ENCODE results near the gene ALS2CL.

ALS2CL gene

DNA sequence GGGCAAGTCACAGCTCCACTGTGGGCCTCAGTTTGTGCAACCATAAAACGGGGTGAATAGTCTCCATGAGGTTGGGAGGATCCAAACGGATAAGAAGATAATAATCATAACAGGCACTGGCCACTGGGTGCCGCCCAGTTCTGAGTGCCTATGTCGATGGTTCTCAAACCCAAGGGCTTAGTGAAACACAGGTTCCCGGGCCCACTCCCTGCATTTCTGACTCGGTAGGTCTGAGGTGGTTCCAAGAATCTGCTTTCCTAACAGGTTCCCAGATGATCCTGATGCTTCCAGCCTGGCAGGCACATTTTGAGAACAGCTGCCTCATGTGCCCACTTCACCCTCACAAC is 21.2 kb downstream of the ALS2CL start:
- Histone ChIP-seq H3K27ac (no peak overlapping the region), H3K36me3 (no peaks in the 10 kb centered on the region), H3K27me3 (no peaks in the 10 kb centered on the region), H3K4me1 (ENCODE audit: control insufficient read depth in 1 of 2, insufficient read depth in 1 of 2, low read depth in 1 of 2, low read length in 1 of 2) (no peaks in the 10 kb centered on the region), H3K9me3 (no peaks in the 10 kb centered on the region), H3K4me3 (ENCODE audit: low read depth in 1 of 2, low read length in 1 of 2) (no peak overlapping the region)
- TF ChIP-seq, protein P1, sequence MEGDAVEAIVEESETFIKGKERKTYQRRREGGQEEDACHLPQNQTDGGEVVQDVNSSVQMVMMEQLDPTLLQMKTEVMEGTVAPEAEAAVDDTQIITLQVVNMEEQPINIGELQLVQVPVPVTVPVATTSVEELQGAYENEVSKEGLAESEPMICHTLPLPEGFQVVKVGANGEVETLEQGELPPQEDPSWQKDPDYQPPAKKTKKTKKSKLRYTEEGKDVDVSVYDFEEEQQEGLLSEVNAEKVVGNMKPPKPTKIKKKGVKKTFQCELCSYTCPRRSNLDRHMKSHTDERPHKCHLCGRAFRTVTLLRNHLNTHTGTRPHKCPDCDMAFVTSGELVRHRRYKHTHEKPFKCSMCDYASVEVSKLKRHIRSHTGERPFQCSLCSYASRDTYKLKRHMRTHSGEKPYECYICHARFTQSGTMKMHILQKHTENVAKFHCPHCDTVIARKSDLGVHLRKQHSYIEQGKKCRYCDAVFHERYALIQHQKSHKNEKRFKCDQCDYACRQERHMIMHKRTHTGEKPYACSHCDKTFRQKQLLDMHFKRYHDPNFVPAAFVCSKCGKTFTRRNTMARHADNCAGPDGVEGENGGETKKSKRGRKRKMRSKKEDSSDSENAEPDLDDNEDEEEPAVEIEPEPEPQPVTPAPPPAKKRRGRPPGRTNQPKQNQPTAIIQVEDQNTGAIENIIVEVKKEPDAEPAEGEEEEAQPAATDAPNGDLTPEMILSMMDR (IDR thresholded peaks at IDR 0.05): no peak

DNA sequence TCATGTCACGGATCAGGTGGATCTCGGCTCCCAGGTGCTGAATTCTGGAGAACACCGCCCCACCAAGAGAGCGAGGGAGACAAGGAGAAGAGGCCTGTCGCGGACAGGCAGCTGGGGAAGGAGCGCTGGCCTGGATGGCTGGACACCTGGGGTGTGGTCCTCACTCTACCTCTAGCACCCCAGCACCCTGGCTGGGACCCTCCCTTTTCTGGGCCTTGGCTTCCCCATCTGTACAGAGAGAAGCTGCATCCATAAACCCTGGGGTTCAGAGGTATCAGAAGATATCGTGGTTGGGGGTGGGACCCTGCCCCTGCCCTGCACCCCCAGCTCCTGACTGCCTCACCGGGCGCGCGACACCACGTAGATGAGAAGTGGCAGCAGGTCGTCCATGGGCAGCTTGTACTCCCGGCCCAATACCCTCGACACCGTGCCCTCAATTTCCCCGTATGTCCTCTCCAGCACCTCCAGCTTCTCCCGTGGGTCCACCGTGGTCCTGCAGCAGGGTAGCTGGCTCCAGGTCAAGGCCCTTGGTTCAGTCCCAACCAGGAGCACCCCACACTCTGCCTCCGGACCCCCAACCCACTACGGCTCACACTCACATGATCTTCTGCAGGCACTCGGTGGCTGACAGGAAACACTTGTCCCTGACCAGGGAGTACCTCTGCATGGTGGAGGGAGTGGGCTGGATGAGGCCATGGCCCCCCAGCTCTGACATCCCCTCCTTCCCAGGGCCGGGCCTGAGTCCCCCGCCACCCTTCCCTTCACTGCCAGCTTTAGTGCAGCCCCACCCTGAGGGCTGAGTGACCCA is 21.7 kb downstream of the ALS2CL start:
- Histone ChIP-seq H3K9me3 (no peaks in the 10 kb centered on the region), H3K4me3 (ENCODE audit: low read depth in 1 of 2, low read length in 1 of 2) (no peak overlapping the region), H3K36me3 (no peaks in the 10 kb centered on the region), H3K27me3 (no peaks in the 10 kb centered on the region), H3K27ac (no peak overlapping the region), H3K4me1 (ENCODE audit: control insufficient read depth in 1 of 2, insufficient read depth in 1 of 2, low read depth in 1 of 2, low read length in 1 of 2) (no peaks in the 10 kb centered on the region)
- TF ChIP-seq, protein P1 (IDR thresholded peaks at IDR 0.05): no peak

DNA sequence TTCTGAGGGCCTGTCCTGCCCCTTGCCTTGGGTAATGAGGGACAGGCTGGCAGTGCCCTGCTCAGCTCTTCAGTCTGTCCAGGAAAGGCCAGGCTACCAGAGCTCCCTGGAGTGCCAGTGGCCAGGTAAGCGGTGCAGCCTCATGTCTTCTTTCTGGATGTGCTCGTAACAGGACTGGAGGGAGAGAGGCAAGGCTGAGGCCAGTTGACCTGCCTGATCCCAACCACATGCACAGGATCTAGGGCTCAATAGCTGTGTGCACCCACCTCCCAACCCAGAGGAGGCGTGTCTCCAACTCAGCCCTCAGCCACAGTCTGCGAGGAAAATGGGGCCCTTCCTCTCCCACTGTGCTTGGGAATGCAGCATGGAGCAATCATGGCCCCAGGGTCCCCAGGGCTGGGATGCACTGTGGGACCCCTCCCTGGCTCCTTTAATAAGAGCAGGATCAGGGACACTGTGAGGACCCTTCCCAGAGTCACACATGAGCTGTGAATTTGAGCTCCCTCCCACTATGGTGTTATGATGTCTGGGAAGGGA is 22.5 kb downstream of the ALS2CL start:
- no peak overlapping the region for H3K4me3 ChIP-seq (ENCODE audit: low read depth in 1 of 2, low read length in 1 of 2)
- H3K27me3 ChIP-seq: no peaks in the 10 kb centered on the region
- H3K4me1 ChIP-seq (ENCODE audit: control insufficient read depth in 1 of 2, insufficient read depth in 1 of 2, low read depth in 1 of 2, low read length in 1 of 2): no peaks in the 10 kb centered on the region
- TF ChIP-seq, protein P1 (IDR thresholded peaks at IDR 0.05): no peak
- H3K9me3 ChIP-seq: no peaks in the 10 kb centered on the region
- no peak overlapping the region for H3K27ac ChIP-seq
- H3K36me3 ChIP-seq: no peaks in the 10 kb centered on the region

DNA sequence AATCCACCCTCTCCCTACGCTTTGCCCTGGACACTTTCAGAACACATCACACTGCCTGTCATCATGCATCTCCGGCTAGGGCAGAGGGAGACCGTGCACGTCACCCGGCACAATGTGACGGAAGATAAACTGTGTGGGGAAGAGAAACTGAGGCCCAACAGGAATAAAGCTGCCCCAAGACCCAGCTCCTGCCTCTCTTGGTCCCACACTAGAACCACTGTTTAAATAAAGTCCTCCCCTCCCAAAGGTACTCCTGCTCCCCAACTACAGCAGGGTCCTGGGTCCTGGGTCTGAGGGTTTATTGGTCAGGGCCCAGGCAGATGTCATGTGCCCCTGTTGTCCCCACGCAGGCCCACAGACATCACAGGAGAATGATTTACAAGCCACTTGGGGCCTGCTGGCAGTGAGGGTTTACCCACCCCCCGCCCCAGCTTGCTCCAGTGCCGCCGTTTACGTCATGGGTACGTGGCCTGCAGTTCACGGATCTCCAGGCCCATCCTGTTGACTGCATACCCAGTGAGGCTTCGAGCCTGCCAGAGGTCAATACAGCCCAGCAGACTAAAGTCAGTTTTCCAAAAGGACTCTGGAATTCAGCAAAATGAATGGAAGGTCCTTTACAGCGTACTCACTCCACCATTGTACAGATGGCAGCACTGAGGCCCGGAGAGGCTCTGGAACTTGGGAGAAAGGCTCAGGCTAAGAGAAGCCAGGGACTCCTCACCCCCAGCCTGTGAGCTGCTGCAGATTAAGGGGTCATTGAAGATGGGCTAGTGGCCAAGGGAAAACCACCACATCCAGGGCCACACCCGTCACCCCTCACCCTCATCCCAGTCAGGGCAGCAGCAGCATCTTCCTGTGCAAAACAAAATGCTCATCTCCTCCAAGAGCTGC is 23.2 kb downstream of the ALS2CL start:
- Histone ChIP-seq H3K4me1 (ENCODE audit: control insufficient read depth in 1 of 2, insufficient read depth in 1 of 2, low read depth in 1 of 2, low read length in 1 of 2) (no peaks in the 10 kb centered on the region), H3K4me3 (ENCODE audit: low read depth in 1 of 2, low read length in 1 of 2) (no peak overlapping the region), H3K9me3 (no peaks in the 10 kb centered on the region), H3K27me3 (no peaks in the 10 kb centered on the region), H3K27ac (no peak overlapping the region), H3K36me3 (no peaks in the 10 kb centered on the region)
- TF ChIP-seq, protein P1 (IDR thresholded peaks at IDR 0.05): no peak

DNA sequence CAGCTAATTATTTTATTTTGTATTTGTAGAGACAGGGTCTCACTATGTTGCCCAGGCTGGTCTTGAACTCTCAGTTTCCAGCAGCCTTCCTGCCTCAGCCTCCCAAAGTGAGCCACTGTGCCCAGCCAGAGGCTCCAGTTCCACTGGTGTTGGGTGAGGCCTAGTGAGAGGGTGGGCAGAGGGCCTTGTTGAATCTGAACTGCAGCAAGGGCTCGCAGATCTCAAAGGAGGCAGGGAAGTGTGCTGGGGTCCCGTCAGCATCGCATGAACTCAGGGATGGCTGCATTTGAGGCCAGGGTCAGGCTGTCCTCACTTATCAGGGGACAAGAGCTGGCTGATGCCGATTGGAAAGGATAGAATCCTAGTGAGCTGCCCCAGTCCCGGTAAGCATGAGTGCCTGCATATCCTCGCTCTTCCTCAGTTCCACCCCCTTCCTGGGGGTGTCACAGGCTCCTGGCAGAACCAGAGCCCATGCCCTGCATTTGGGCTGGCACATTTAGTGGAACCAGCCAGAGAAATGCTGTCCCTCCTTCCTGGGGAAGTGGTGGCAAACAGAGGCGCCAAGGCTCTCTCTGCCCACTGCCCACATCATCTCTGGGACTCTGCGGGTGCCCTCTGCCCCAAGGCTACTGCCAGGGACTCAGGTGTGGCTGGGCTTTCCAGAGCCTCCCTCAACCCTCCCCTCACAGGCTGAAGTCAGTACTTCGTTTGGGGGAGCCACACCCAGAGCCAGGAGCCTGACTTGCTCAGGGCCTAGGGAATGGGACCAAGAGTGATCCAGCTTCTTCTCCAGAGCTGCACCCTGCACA is 24.1 kb downstream of the ALS2CL start:
- Histone ChIP-seq H3K27me3 (no peaks in the 10 kb centered on the region), H3K9me3 (no peaks in the 10 kb centered on the region), H3K36me3 (no peaks in the 10 kb centered on the region), H3K4me3 (ENCODE audit: low read depth in 1 of 2, low read length in 1 of 2) (no peak overlapping the region), H3K27ac (no peak overlapping the region), H3K4me1 (ENCODE audit: control insufficient read depth in 1 of 2, insufficient read depth in 1 of 2, low read depth in 1 of 2, low read length in 1 of 2) (no peaks in the 10 kb centered on the region)
- TF ChIP-seq, protein P1 (IDR thresholded peaks at IDR 0.05): no peak
